Tibial nerve (tissue), 4 donors: ENCODE results near the gene SON. TPM values are rescaled to one million over a fixed set of nuclear protein-coding genes. Genes with fewer than 3 reads are reported as not detected.

ENCODE experiments used
- DNase-seq, 2 donors: peaks; one replicate each; pipeline ENCODE4 v3.0.0-alpha.2; 2019; ENCODE audit warnings: low spot score in 2 of 2
- H3K27ac ChIP-seq, 4 donors: fragments of 200-600 bp; sonication (generic) in 3 of 4; one replicate each; pipeline ENCODE4 v1.5.1; 2017 to 2019; ENCODE audit warnings: mild to moderate bottlenecking in 1 of 4
- H3K27me3 ChIP-seq, 2 donors: fragments of 200-600 bp; sonication (generic) in 1 of 2; one replicate each; pipeline versions ENCODE4 v1.5.1 to v1.6.0; 2017 to 2019
- H3K36me3 ChIP-seq, 3 donors: fragments of 200-600 bp; sonication (generic); one replicate each; pipeline ENCODE4 v1.5.1; 2018 to 2019
- H3K4me1 ChIP-seq, 4 donors: fragments of 200-600 bp; sonication (generic) in 3 of 4; one replicate each; pipeline ENCODE4 v1.5.1; 2017 to 2019
- H3K4me3 ChIP-seq, 4 donors: fragments of 200-600 bp; sonication (generic) in 3 of 4; one replicate each; pipeline ENCODE4 v1.5.1; 2017 to 2019; ENCODE audit warnings: mild to moderate bottlenecking in 1 of 4, moderate library complexity in 1 of 4
- H3K9me3 ChIP-seq, 4 donors: fragments of 200-600 bp; sonication (generic) in 3 of 4; one replicate each; pipeline ENCODE4 v1.5.1; 2017 to 2019
- CTCF ChIP-seq, 5 experiments: fragments of 200-600 bp in 3 of 5; fragments of 450-650 bp in 2 of 5; sonication (generic) in 3 of 5; IDR thresholded peaks; one replicate each; pipeline ENCODE4 v1.5.1; 2016 to 2019; ENCODE audit warnings: antibody characterized with exemption in 5 of 5, mild to moderate bottlenecking in 3 of 5, moderate library complexity in 2 of 5
- EP300 ChIP-seq, 2 donors: sonication (generic); formaldehyde crosslinking; IDR thresholded peaks; one replicate each; pipeline ENCODE4 v1.6.1; 2017; ENCODE audit warnings: antibody characterized with exemption in 2 of 2, mild to moderate bottlenecking in 1 of 2
- POLR2A ChIP-seq, 2 donors: fragments of 450-650 bp; IDR thresholded peaks; one replicate each; pipeline ENCODE4 v1.6.1; 2017; ENCODE audit warnings: antibody characterized with exemption in 2 of 2, mild to moderate bottlenecking in 2 of 2, moderate library complexity in 2 of 2
- WGBS, 2 donors: methylation state at CpG; one replicate each; pipeline ENCODE4 v1.1.5; 2018; 5-methylcytosine and 5-hydroxymethylcytosine counted together
- total RNA-seq, 4 donors: library from RNA; depleted of rRNA; stranded (reverse); fragments of >200 nt; gene quantifications; one replicate each; pipeline ENCODE4 v1.1.0, GENCODE V29; 2016

The SON gene
- total RNA-seq, 4 donors from 2014 or later = 243 to 283 (median 271) TPM

GRCh38 chr21:33518899-33519298 is 23.9 kb upstream of the SON start:
- Histone ChIP-seq H3K27ac (no peak overlapping the region), H3K27me3 (no peaks in the 10 kb centered on the region), H3K4me1 (no peaks in the 10 kb centered on the region), H3K36me3 (peaks cover 0 to 81% (median 4%) of the 10 kb centered on the region in 3 donors), H3K9me3 (no peaks in the 10 kb centered on the region), H3K4me3 (no peak overlapping the region)
- DNase-seq = no peak
- 97 to 99% methylated on average over 4 of the region's 4 CpGs for WGBS, 2 donors
- TF ChIP-seq POLR2A (IDR thresholded peaks at IDR 0.05) = no peak
- TF ChIP-seq EP300 (IDR thresholded peaks at IDR 0.05) = no peak
- no peak for TF ChIP-seq CTCF (IDR thresholded peaks at IDR 0.05)

- WGBS, 2 donors = 77% methylated on average over 5 of the region's 5 CpGs
- H3K4me3 ChIP-seq = no peak overlapping the region
- no peaks in the 10 kb centered on the region for H3K27me3 ChIP-seq
- TF ChIP-seq CTCF (IDR thresholded peaks at IDR 0.05) (no peak), EP300 (IDR thresholded peaks at IDR 0.05) (no peak), POLR2A (IDR thresholded peaks at IDR 0.05) (no peak)
- no peaks in the 10 kb centered on the region for H3K9me3 ChIP-seq
- H3K4me1 ChIP-seq = no peaks in the 10 kb centered on the region
- no peak overlapping the region for H3K27ac ChIP-seq
- H3K36me3 ChIP-seq = peaks cover 0 to 73% (median 4%) of the 10 kb centered on the region in 3 donors
- DNase-seq = no peak
These were observed 20.4 kb upstream of the SON start for GRCh38 chr21:33522297-33522952.

GRCh38 chr21:33522953-33523349 is 19.9 kb upstream of the SON start:
- H3K4me3 ChIP-seq = no peak overlapping the region
- no peaks in the 10 kb centered on the region for H3K4me1 ChIP-seq
- TF ChIP-seq CTCF (IDR thresholded peaks at IDR 0.05) (no peak), POLR2A (IDR thresholded peaks at IDR 0.05) (no peak), EP300 (IDR thresholded peaks at IDR 0.05) (no peak)
- WGBS, 2 donors = 64 to 80% methylated on average over 1 of the region's 1 CpG
- H3K27ac ChIP-seq = no peak overlapping the region
- H3K9me3 ChIP-seq = no peaks in the 10 kb centered on the region
- DNase-seq = no peak
- H3K27me3 ChIP-seq = no peaks in the 10 kb centered on the region
- H3K36me3 ChIP-seq = peaks cover 0 to 73% (median 4%) of the 10 kb centered on the region in 3 donors

- DNase-seq = no peak
- 88% methylated on average over 3 of the region's 3 CpGs for WGBS, 2 donors
- Histone ChIP-seq H3K9me3 (no peaks in the 10 kb centered on the region), H3K4me1 (no peaks in the 10 kb centered on the region), H3K36me3 (peaks cover 4 to 94% (median 21%) of the 10 kb centered on the region in 3 donors), H3K27me3 (no peaks in the 10 kb centered on the region), H3K4me3 (no peak overlapping the region), H3K27ac (no peak overlapping the region)
- no peak for TF ChIP-seq CTCF (IDR thresholded peaks at IDR 0.05)
- TF ChIP-seq POLR2A (IDR thresholded peaks at IDR 0.05) = no peak
- TF ChIP-seq EP300 (IDR thresholded peaks at IDR 0.05) = no peak
These were observed 11.8 kb upstream of the SON start for GRCh38 chr21:33531007-33531406.

GRCh38 chr21:33537212-33537611 is 5.6 kb upstream of the SON start:
- peaks cover 4 to 71% (median 12%) of the 10 kb centered on the region in 3 donors for H3K36me3 ChIP-seq
- WGBS, 2 donors = 96 to 97% methylated on average over 2 of the region's 2 CpGs

More at GRCh38 chr21:33537212-33537611, 5.6 kb upstream of the SON start:
- H3K4me3 ChIP-seq = no peak overlapping the region
- H3K9me3 ChIP-seq = no peaks in the 10 kb centered on the region
- no peak overlapping the region for H3K27ac ChIP-seq
- DNase-seq = no peak
- TF ChIP-seq CTCF (IDR thresholded peaks at IDR 0.05) (no peak), POLR2A (IDR thresholded peaks at IDR 0.05) (no peak), EP300 (IDR thresholded peaks at IDR 0.05) (no peak)
- H3K4me1 ChIP-seq = peaks cover 0 to 23% (median 8%) of the 10 kb centered on the region in 4 donors
- no peaks in the 10 kb centered on the region for H3K27me3 ChIP-seq
